Measurements from ENCODE around the gene SLC6A14.

Gene SLC6A14

GRCh38 chrX:116436358-116436816, at the start of gene SLC6A14:
Gene SLC6A14, plus strand, starts transcription at chrX:116436606. Its CDS starts 104 bp downstream, at chrX:116436710.
- in situ Hi-C loops (cut with HindIII; ENCODE audit: low sequenced_read_pairs): no loop called here

- in situ Hi-C loops (cut with HindIII; ENCODE audit: low sequenced_read_pairs): no loop called here
Measured at GRCh38 chrX:116395752-116396151, 40.7 kb upstream of the SLC6A14 start.

- in situ Hi-C loops (cut with HindIII; ENCODE audit: low sequenced_read_pairs): no loop called here
Measured at GRCh38 chrX:116399681-116400080, 36.7 kb upstream of the SLC6A14 start.

- in situ Hi-C loops (cut with HindIII; ENCODE audit: low sequenced_read_pairs): no loop called here
Measured at GRCh38 chrX:116409219-116409618, 27.2 kb upstream of the SLC6A14 start.

- in situ Hi-C loops (cut with HindIII; ENCODE audit: low sequenced_read_pairs): no loop called here
Measured at GRCh38 chrX:116413273-116413672, 23.1 kb upstream of the SLC6A14 start.

- in situ Hi-C loops (cut with HindIII; ENCODE audit: low sequenced_read_pairs): no loop called here
Measured at GRCh38 chrX:116417214-116417613, 19.2 kb upstream of the SLC6A14 start.

GRCh38 chrX:116417968-116418367, 18.4 kb upstream of the SLC6A14 start:
- in situ Hi-C loops (cut with HindIII; ENCODE audit: low sequenced_read_pairs): no loop called here

- in situ Hi-C loops (cut with HindIII; ENCODE audit: low sequenced_read_pairs): no loop called here
Measured at GRCh38 chrX:116427978-116428377, 8.4 kb upstream of the SLC6A14 start.

- in situ Hi-C loops (cut with HindIII; ENCODE audit: low sequenced_read_pairs): no loop called here
Measured at GRCh38 chrX:116435597-116435996, 809 bp upstream of the SLC6A14 start.

GRCh38 chrX:116449156-116449555, 12.8 kb downstream of the SLC6A14 start:
- in situ Hi-C loops (cut with HindIII; ENCODE audit: low sequenced_read_pairs): no loop called here

GRCh38 chrX:116462822-116463221, 26.4 kb downstream of the SLC6A14 start, which contains the start of gene CT83:
Gene CT83, minus strand, starts transcription at chrX:116462976. Its CDS starts 120 bp downstream, at chrX:116462856.
- in situ Hi-C loops (cut with HindIII; ENCODE audit: low sequenced_read_pairs): no loop called here

GRCh38 chrX:116480059-116480458, 43.7 kb downstream of the SLC6A14 start:
- in situ Hi-C loops (cut with HindIII; ENCODE audit: low sequenced_read_pairs): no loop called here

GRCh38 chrX:116490104-116490503, 53.7 kb downstream of the SLC6A14 start:
- in situ Hi-C loops (cut with HindIII; ENCODE audit: low sequenced_read_pairs): no loop called here

GRCh38 chrX:116493271-116493670, 56.9 kb downstream of the SLC6A14 start:
- in situ Hi-C loops (cut with HindIII; ENCODE audit: low sequenced_read_pairs): no loop called here

- in situ Hi-C loops (cut with HindIII; ENCODE audit: low sequenced_read_pairs): no loop called here
Measured at GRCh38 chrX:116499780-116500179, 63.4 kb downstream of the SLC6A14 start.
